HFF-Myc (cell line): Measurements from ENCODE around the gene IVL.

ENCODE experiments used
- DNase-seq: peaks from one replicate; pipeline ENCODE4 v3.0.0-alpha.2; 2011; ENCODE audit warnings: low read depth; ENCODE audit errors: extremely low read depth
- H3K4me3 ChIP-seq: replicated peaks from 2 replicates; pipeline ENCODE4 v1.5.1; 2011; ENCODE audit warnings: low read depth, mild to moderate bottlenecking, control low read depth, low read length
- CTCF ChIP-seq: IDR thresholded peaks from 2 replicates; pipeline ENCODE4 v1.5.1; 2012; ENCODE audit warnings: mild to moderate bottlenecking, low read depth, low read length, control low read depth; ENCODE audit errors: missing control alignments

IVL gene

GRCh38 chr1:152907686-152908601, at the start of gene IVL:
Gene IVL, plus strand, starts transcription at chr1:152908546. Its CDS starts 1,252 bp downstream, at chr1:152909798.
- H3K4me3 ChIP-seq, result no peak within 1 kb of the TSS
- no peak for DNase-seq
- no peak for TF ChIP-seq CTCF

- DNase-seq, result no peak
- no peak within 1 kb of the TSS for H3K4me3 ChIP-seq
- TF ChIP-seq CTCF, result no peak
Observed at GRCh38 chr1:152859696-152860095, 48.6 kb upstream of the IVL start, which contains the start of gene LCE7A. Gene LCE7A, plus strand, starts transcription at chr1:152859996. Its CDS starts 702 bp downstream, at chr1:152860698.

GRCh38 chr1:152860129-152860528, 48.2 kb upstream of the IVL start:
- no peak overlapping the region for H3K4me3 ChIP-seq
- TF ChIP-seq CTCF, result no peak
- no peak for DNase-seq

- H3K4me3 ChIP-seq, result no peak overlapping the region
- DNase-seq, result no peak
- TF ChIP-seq CTCF, result no peak
Observed at GRCh38 chr1:152861374-152861773, 47.0 kb upstream of the IVL start.

- no peak overlapping the region for H3K4me3 ChIP-seq
- DNase-seq, result no peak
- TF ChIP-seq CTCF, result no peak
Observed at GRCh38 chr1:152864443-152864842, 43.9 kb upstream of the IVL start.

GRCh38 chr1:152866321-152866720, 42.0 kb upstream of the IVL start:
- no peak for DNase-seq
- no peak for TF ChIP-seq CTCF
- no peak overlapping the region for H3K4me3 ChIP-seq
